HepG2 (cell line): ENCODE measurements around the gene ALOXE3. TPM values are rescaled to one million over a fixed set of nuclear protein-coding genes. Genes with fewer than 3 reads are reported as not detected.

Experiments used
- ATAC-seq: fragments of 200-7000 bp; cut with Tn5 transposase; 3 replicates; pipeline ENCODE4 v1.9.1; 2020; ENCODE audit warnings: mild to moderate bottlenecking, moderate library complexity
- BruUV-seq: library from RNA; stranded (reverse); fragments of 400-500 nt; replicated peaks from 2 replicates; lab custom pipeline; 2021; lab: Mats Ljungman, UMichigan
- CTCF ChIA-PET: fragments of 300-600 bp; formaldehyde crosslinking; extraction: SDS; loops from one replicate; lab custom pipeline; 2021; ENCODE audit warnings: low total read pairs, inconsistent platforms, low intra/inter-chr PET ratio; lab: Yijun Ruan, JAX
- POLR2A ChIA-PET: fragments of 350-600 bp; sonication (Branson Sonifier 250); formaldehyde crosslinking; loops from one replicate; lab custom pipeline; 2020; ENCODE audit warnings: antibody characterized with exemption, inconsistent platforms; lab: Yijun Ruan, JAX
- DNase-seq: peaks from one replicate; pipeline ENCODE4 v3.0.0-alpha.2; 2015; ENCODE audit warnings: low spot score
- FAIRE-seq: peaks from 3 replicates; lab custom pipeline; 2011; peaks lifted over from hg19 to GRCh38; lab: Jason Lieb, UNC
- H2AFZ ChIP-seq: one replicate; pipeline ENCODE4 v1.6.1; 2011; ENCODE audit warnings: low read length, inconsistent platforms
- H3K27ac ChIP-seq: fragments of 300-600 bp; 3 replicates; pipeline ENCODE4 v1.8.0; 2011; ENCODE audit warnings: mixed run types, mild to moderate bottlenecking, mixed read lengths, low read length, inconsistent platforms; ENCODE audit not compliant: insufficient read depth; ENCODE audit errors: extremely low read length
- H3K27me3 ChIP-seq, 2 experiments: fragments of 200-600 bp in 1 of 2; 2 replicates in 1 of 2; 3 replicates in 1 of 2; pipeline versions ENCODE4 v1.6.0 to v1.8.0; 2011; ENCODE audit warnings: low read length in 2 of 2, mild to moderate bottlenecking in 2 of 2, moderate library complexity in 2 of 2, inconsistent platforms in 1 of 2; ENCODE audit not compliant: insufficient read depth in 2 of 2, control insufficient read depth in 1 of 2
- H3K36me3 ChIP-seq, 2 experiments: fragments of 200-600 bp in 1 of 2; replicated peaks in 1 of 2; 2 replicates in 1 of 2; 3 replicates in 1 of 2; pipeline versions ENCODE4 v1.5.1 to v1.8.0; 2011; ENCODE audit warnings: low read length in 2 of 2, inconsistent platforms in 1 of 2; ENCODE audit not compliant: insufficient read depth in 2 of 2, control insufficient read depth in 1 of 2
- H3K4me1 ChIP-seq: 2 replicates; pipeline ENCODE4 v1.5.1; 2012; ENCODE audit warnings: low read length, inconsistent platforms; ENCODE audit not compliant: insufficient read depth
- H3K4me2 ChIP-seq: 2 replicates; pipeline ENCODE4 v1.6.0; 2011; ENCODE audit warnings: low read depth, low read length, inconsistent platforms
- H3K4me3 ChIP-seq, 3 experiments: fragments of 200-600 bp in 1 of 3; sonication (generic), shearing (Covaris generic) in 1 of 3; replicated peaks in 1 of 3; 2 replicates each; pipeline ENCODE4 v1.5.1; 2011 to 2016; ENCODE audit warnings: low read length in 3 of 3, inconsistent platforms in 2 of 3, low read depth in 2 of 3, mild to moderate bottlenecking in 2 of 3, control low read depth in 1 of 3, mixed read lengths in 1 of 3; ENCODE audit not compliant: insufficient read depth in 1 of 3
- H3K79me2 ChIP-seq: one replicate; pipeline ENCODE4 v1.6.1; 2011; ENCODE audit warnings: low read length, inconsistent platforms; ENCODE audit not compliant: insufficient read depth
- H3K9ac ChIP-seq: 2 replicates; pipeline ENCODE4 v1.6.0; 2011; ENCODE audit warnings: mild to moderate bottlenecking, low read depth, low read length, inconsistent platforms; ENCODE audit not compliant: insufficient read depth
- H3K9me3 ChIP-seq: 2 replicates; pipeline ENCODE4 v1.5.1; 2012; ENCODE audit warnings: mild to moderate bottlenecking, low read length
- H4K20me1 ChIP-seq: 2 replicates; pipeline ENCODE4 v1.6.0; 2011; ENCODE audit warnings: inconsistent platforms, mild to moderate bottlenecking, low read length, moderate library complexity; ENCODE audit not compliant: insufficient read depth
- ADNP ChIP-seq: sonication (generic); formaldehyde crosslinking; IDR thresholded peaks from 2 replicates; pipeline ENCODE4 v1.4.0; 2020; ENCODE audit warnings: missing genetic modification reagents
- BRF2 ChIP-seq: sonication (generic); formaldehyde crosslinking; IDR thresholded peaks from 2 replicates; pipeline ENCODE4 v1.8.1; 2022; ENCODE audit warnings: mild to moderate bottlenecking, missing genetic modification reagents
- FOXK2 ChIP-seq: fragments of 450-650 bp; IDR thresholded peaks from 2 replicates; pipeline ENCODE4 v1.6.1; 2016
- HOXA3 ChIP-seq: sonication (generic); formaldehyde crosslinking; IDR thresholded peaks from 2 replicates; pipeline ENCODE4 v1.5.0; 2020; ENCODE audit warnings: missing genetic modification reagents
- HOXA9 ChIP-seq: sonication (generic); formaldehyde crosslinking; IDR thresholded peaks from 2 replicates; pipeline ENCODE4 v1.8.1; 2022; ENCODE audit warnings: missing genetic modification reagents, mild to moderate bottlenecking, moderate library complexity, borderline replicate concordance
- MZF1 ChIP-seq: sonication (generic); formaldehyde crosslinking; IDR thresholded peaks from 2 replicates; pipeline ENCODE4 v1.8.1; 2023; ENCODE audit warnings: mild to moderate bottlenecking, missing genetic modification reagents, borderline replicate concordance
- SALL2 ChIP-seq: sonication (generic); formaldehyde crosslinking; IDR thresholded peaks from 2 replicates; pipeline ENCODE4 v1.8.1; 2023; ENCODE audit warnings: mild to moderate bottlenecking, missing genetic modification reagents, inconsistent platforms
- SOX5 ChIP-seq: IDR thresholded peaks from 2 replicates; pipeline ENCODE4 v1.6.1; 2016; ENCODE audit warnings: borderline replicate concordance
- SPEN ChIP-seq: sonication (generic); formaldehyde crosslinking; IDR thresholded peaks from 2 replicates; pipeline ENCODE4 v1.5.1; 2020; ENCODE audit warnings: low read depth, mild to moderate bottlenecking, missing genetic modification reagents
- SUZ12 ChIP-seq: fragments of 150-350 bp; IDR thresholded peaks from 2 replicates; pipeline ENCODE4 v1.6.1; 2014; ENCODE audit warnings: low read depth, low read length
- TOE1 ChIP-seq: sonication (generic); formaldehyde crosslinking; IDR thresholded peaks from 2 replicates; pipeline ENCODE4 v1.4.0; 2020; ENCODE audit warnings: mild to moderate bottlenecking, missing genetic modification reagents
- ZNF234 ChIP-seq: sonication (generic); formaldehyde crosslinking; conservative IDR thresholded peaks from 2 replicates; pipeline ENCODE4 v1.5.1; 2020; ENCODE audit warnings: mild to moderate bottlenecking, missing genetic modification reagents
- ZNF337 ChIP-seq: sonication (generic); formaldehyde crosslinking; IDR thresholded peaks from 2 replicates; pipeline ENCODE4 v1.5.1; 2020; ENCODE audit warnings: missing genetic modification reagents, low read depth, mild to moderate bottlenecking, borderline replicate concordance
- ZNF503 ChIP-seq: sonication (generic); formaldehyde crosslinking; IDR thresholded peaks from 2 replicates; pipeline ENCODE4 v1.4.0; 2020; ENCODE audit warnings: missing genetic modification reagents
- ZNF777 ChIP-seq: sonication (generic); formaldehyde crosslinking; IDR thresholded peaks from 2 replicates; pipeline ENCODE4 v1.4.0; 2020; ENCODE audit warnings: missing genetic modification reagents
- WGBS: methylation state at CpG from one replicate; pipeline ENCODE4 v1.1.6; 2017; ENCODE audit warnings: low lambda C conversion rate; 5-methylcytosine and 5-hydroxymethylcytosine counted together
- in situ Hi-C: cut with HindIII; loops from 2 replicates; pipeline ENCODE4 v1.10.0; 2017; ENCODE audit warnings: low pct_unique_long_range_greater_than_20kb; ENCODE audit not compliant: extremely low pct_ligation_motif_present
- intact Hi-C: fragments of 100-400 bp; cut with micrococcal nuclease; formaldehyde crosslinking; loops from one replicate; pipeline ENCODE4 v1.10.0; 2022; ENCODE audit not compliant: unreplicated experiment
- polyA plus RNA-seq, 8 experiments: library from polyadenylated mRNA; depleted of rRNA in 3 of 8; stranded (reverse) in 7 of 8; unstranded in 1 of 8; fragments of >200 nt; fragmentation: Illumina TruSeq in 4 of 8; extraction: Trizol in 4 of 8; gene quantifications; 2 replicates each; pipeline versions ENCODE4 v1.2.1 to v1.2.3, GENCODE V29; 2011 to 2016; ENCODE audit warnings: low read depth in 4 of 8, missing spikeins in 1 of 8, mixed read lengths in 1 of 8; ENCODE audit not compliant: insufficient read depth in 1 of 8
- total RNA-seq, 5 experiments: library from RNA; depleted of rRNA; stranded (reverse); fragments of >200 nt; fragmentation: Illumina TruSeq; extraction: Trizol; gene quantifications; 2 replicates each; pipeline ENCODE4 v1.2.3, GENCODE V29; 2016; ENCODE audit warnings: low read depth in 1 of 5
- TF ChIP-seq, protein P1 (sequence below): sonication (generic); formaldehyde crosslinking; IDR thresholded peaks from 2 replicates; pipeline ENCODE4 v1.5.0; 2020; ENCODE audit warnings: missing genetic modification reagents
- TF ChIP-seq, protein P2 (sequence below): sonication (generic); formaldehyde crosslinking; IDR thresholded peaks from 2 replicates; pipeline ENCODE4 v1.4.0; 2020; ENCODE audit warnings: low read depth, missing genetic modification reagents

Gene ALOXE3
- total and polyA plus RNA-seq, 2 of the 13 experiments (the other 11 are each of a cell fraction or from before 2014, with no cell fraction given): 0.07 TPM; not detected in 1

- peak within 1 kb of the TSS; percentile 46 to 70 (median 68); a peak in 5 of 6 replicates for H3K4me3 ChIP-seq
- DNase-seq (peak; percentile 68), FAIRE-seq (no peak), ATAC-seq (peak; percentile 27)
- WGBS: 56% methylated on average over 26 of the region's 42 CpGs
- H2AFZ ChIP-seq: no peak within 1 kb of the TSS
- peak within 1 kb of the TSS; percentile 91 for H3K27ac ChIP-seq
- in situ Hi-C loops: no loop called here
- no peaks in the 10 kb centered on the region for H3K9me3 ChIP-seq
- no peaks in the 10 kb centered on the region for H3K27me3 ChIP-seq
- POLR2A ChIA-PET: interaction anchor here (1.0 to 1.7 kb wide), 3 partner anchors 13 to 69 kb away, joined by 4 to 7 read pairs (median 7); no protein-coding TSS in a partner anchor
- no peaks in the 10 kb centered on the region for H4K20me1 ChIP-seq
- CTCF ChIA-PET: no interaction called here
- peak within 1 kb of the TSS; percentile 97 for H3K4me2 ChIP-seq
- no TSS peak for BruUV-seq
- H3K79me2 ChIP-seq: peaks cover 4% of the 10 kb centered on the region
- H3K9ac ChIP-seq: peak within 1 kb of the TSS; percentile 68
- peaks cover 50% of the 10 kb centered on the region for H3K4me1 ChIP-seq
- H3K36me3 ChIP-seq: peaks cover 5 to 20% of the 10 kb centered on the region in 2 experiments; a peak in 4 of 5 replicates
- intact Hi-C loops: loop anchor here (1.0 kb wide), 1 partner anchor 13 kb away; no protein-coding TSS in a partner anchor
- TF ChIP-seq HOXA3: peak; percentile 43
- TF ChIP-seq FOXK2: no peak
- no peak for TF ChIP-seq TOE1 (CRISPR knock-in tag)
- TF ChIP-seq SPEN (CRISPR knock-in tag): peak; percentile 42; the same call in 1 of the 2 replicates
- no peak for TF ChIP-seq MZF1 (CRISPR knock-in tag)
- TF ChIP-seq ADNP (CRISPR knock-in tag): no peak
- TF ChIP-seq HOXA9 (CRISPR knock-in tag): no peak
- no peak for TF ChIP-seq SUZ12
- no peak for TF ChIP-seq SALL2
- no peak for TF ChIP-seq BRF2
- TF ChIP-seq, protein P1, sequence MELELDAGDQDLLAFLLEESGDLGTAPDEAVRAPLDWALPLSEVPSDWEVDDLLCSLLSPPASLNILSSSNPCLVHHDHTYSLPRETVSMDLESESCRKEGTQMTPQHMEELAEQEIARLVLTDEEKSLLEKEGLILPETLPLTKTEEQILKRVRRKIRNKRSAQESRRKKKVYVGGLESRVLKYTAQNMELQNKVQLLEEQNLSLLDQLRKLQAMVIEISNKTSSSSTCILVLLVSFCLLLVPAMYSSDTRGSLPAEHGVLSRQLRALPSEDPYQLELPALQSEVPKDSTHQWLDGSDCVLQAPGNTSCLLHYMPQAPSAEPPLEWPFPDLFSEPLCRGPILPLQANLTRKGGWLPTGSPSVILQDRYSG: no peak
- TF ChIP-seq ZNF234 (CRISPR knock-in tag): no peak
- no peak for TF ChIP-seq ZNF777 (CRISPR knock-in tag)
- no peak for TF ChIP-seq ZNF503 (CRISPR knock-in tag)
- no peak for TF ChIP-seq ZNF337 (CRISPR knock-in tag)
- TF ChIP-seq, protein P2, sequence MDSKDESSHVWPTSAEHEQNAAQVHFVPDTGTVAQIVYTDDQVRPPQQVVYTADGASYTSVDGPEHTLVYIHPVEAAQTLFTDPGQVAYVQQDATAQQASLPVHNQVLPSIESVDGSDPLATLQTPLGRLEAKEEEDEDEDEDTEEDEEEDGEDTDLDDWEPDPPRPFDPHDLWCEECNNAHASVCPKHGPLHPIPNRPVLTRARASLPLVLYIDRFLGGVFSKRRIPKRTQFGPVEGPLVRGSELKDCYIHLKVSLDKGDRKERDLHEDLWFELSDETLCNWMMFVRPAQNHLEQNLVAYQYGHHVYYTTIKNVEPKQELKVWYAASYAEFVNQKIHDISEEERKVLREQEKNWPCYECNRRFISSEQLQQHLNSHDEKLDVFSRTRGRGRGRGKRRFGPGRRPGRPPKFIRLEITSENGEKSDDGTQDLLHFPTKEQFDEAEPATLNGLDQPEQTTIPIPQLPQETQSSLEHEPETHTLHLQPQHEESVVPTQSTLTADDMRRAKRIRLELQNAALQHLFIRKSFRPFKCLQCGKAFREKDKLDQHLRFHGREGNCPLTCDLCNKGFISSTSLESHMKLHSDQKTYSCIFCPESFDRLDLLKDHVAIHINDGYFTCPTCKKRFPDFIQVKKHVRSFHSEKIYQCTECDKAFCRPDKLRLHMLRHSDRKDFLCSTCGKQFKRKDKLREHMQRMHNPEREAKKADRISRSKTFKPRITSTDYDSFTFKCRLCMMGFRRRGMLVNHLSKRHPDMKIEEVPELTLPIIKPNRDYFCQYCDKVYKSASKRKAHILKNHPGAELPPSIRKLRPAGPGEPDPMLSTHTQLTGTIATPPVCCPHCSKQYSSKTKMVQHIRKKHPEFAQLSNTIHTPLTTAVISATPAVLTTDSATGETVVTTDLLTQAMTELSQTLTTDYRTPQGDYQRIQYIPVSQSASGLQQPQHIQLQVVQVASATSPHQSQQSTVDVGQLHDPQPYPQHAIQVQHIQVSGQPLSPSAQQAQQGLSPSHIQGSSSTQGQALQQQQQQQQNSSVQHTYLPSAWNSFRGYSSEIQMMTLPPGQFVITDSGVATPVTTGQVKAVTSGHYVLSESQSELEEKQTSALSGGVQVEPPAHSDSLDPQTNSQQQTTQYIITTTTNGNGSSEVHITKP: no peak
- peak; percentile 58; the same call in 1 of the 2 replicates for TF ChIP-seq SOX5 (CRISPR knock-in tag)
These were observed 33.9 kb upstream of the ALOXE3 start, which contains the start of gene PER1 for GRCh38 chr17:8152112-8152775. Gene PER1 (minus strand): TSS chr17:8152404. CDS start chr17:8150706, 1,698 bp downstream.
